ENCODE data around the gene HSPA2.

GRCh38 chr14:64502456-64502855, 38.1 kb upstream of the HSPA2 start:
- TF ChIP-seq POLR2A (IDR thresholded peaks at IDR 0.05) (no peak), CTCF (IDR thresholded peaks at IDR 0.05) (no peak)

All from testis (tissue), 2 donors.